Measurements from ENCODE around the gene CEP170.
"Not testable (repeated sequence)": the region's sequence is repeated elsewhere in the genome, so short reads cannot be mapped to it uniquely, and the experiment has no call there.

GRCh38 chr1:243204336-243204735 is 50.7 kb downstream of the CEP170 start:
- TF ChIP-seq CTCF, POLR2A (IDR thresholded peaks at IDR 0.05): not testable (repeated sequence)

Data from Peyer's patch (tissue), 4 donors.